ENCODE measurements around the gene DGKB. TPM values are rescaled to one million over a fixed set of nuclear protein-coding genes. Genes with fewer than 3 reads are reported as not detected.
"Not testable (repeated sequence)": the region's sequence is repeated elsewhere in the genome, so short reads cannot be mapped to it uniquely, and the experiment has no call there.

Gene DGKB
- total RNA-seq, 1 donor from 2014 or later: 5.5 TPM

DNA sequence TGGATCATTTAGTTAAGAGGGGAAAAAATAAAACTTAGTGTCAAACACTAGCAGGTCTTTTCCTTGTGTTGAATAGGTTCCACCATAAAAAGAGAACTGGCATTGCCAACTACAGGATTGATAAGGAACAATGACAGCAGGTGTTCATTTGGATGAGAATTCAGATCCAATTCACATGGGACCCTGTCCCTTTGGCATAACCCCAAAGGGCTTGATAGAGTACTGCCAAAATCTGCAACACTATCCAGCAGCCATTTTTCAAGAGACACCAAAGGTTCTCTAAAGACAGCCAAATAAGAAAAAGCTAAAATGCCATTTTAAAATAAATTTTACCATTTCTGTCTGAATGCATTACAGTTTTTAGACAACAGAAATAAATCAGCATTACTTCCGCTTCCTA, 422.3 kb downstream of the DGKB start:
- Histone ChIP-seq H3K4me3 (no peak overlapping the region), H3K27ac (no peak overlapping the region), H2AFZ (replicated peaks) (peak overlapping the region; percentile 39), H3K4me2 (peak overlapping the region; percentile 27), H3K9me3 (ENCODE audit: low read depth) (no peaks in the 10 kb centered on the region), H3F3A (ENCODE audit: low read depth) (no peaks in the 10 kb centered on the region), H3K4me1 (peaks cover 23% of the 10 kb centered on the region), H3K9ac (no peak overlapping the region), H3K79me2 (ENCODE audit: low read depth) (no peaks in the 10 kb centered on the region), H3K36me3 (no peaks in the 10 kb centered on the region), H3K27me3 (no peaks in the 10 kb centered on the region), H4K20me1 (ENCODE audit: low read depth) (no peaks in the 10 kb centered on the region)
- Mint-ChIP-seq H3K4me1 (no peaks in the 10 kb centered on the region), H3K36me3 (no peaks in the 10 kb centered on the region), H3K9me3 (no peaks in the 10 kb centered on the region), H3K4me3 (no peak overlapping the region), H3K27me3 (ENCODE audit: insufficient read depth, low read depth) (no peaks in the 10 kb centered on the region), H3K27ac (no peak overlapping the region)
- TF ChIP-seq, protein P1, sequence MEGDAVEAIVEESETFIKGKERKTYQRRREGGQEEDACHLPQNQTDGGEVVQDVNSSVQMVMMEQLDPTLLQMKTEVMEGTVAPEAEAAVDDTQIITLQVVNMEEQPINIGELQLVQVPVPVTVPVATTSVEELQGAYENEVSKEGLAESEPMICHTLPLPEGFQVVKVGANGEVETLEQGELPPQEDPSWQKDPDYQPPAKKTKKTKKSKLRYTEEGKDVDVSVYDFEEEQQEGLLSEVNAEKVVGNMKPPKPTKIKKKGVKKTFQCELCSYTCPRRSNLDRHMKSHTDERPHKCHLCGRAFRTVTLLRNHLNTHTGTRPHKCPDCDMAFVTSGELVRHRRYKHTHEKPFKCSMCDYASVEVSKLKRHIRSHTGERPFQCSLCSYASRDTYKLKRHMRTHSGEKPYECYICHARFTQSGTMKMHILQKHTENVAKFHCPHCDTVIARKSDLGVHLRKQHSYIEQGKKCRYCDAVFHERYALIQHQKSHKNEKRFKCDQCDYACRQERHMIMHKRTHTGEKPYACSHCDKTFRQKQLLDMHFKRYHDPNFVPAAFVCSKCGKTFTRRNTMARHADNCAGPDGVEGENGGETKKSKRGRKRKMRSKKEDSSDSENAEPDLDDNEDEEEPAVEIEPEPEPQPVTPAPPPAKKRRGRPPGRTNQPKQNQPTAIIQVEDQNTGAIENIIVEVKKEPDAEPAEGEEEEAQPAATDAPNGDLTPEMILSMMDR (IDR thresholded peaks at IDR 0.05): no peak
- TF ChIP-seq EZH2phosphoT487 (IDR thresholded peaks at IDR 0.05) (no peak), EZH2 (IDR thresholded peaks at IDR 0.05) (no peak)
- DNase-seq (ENCODE audit: low spot score): no peak

DNA sequence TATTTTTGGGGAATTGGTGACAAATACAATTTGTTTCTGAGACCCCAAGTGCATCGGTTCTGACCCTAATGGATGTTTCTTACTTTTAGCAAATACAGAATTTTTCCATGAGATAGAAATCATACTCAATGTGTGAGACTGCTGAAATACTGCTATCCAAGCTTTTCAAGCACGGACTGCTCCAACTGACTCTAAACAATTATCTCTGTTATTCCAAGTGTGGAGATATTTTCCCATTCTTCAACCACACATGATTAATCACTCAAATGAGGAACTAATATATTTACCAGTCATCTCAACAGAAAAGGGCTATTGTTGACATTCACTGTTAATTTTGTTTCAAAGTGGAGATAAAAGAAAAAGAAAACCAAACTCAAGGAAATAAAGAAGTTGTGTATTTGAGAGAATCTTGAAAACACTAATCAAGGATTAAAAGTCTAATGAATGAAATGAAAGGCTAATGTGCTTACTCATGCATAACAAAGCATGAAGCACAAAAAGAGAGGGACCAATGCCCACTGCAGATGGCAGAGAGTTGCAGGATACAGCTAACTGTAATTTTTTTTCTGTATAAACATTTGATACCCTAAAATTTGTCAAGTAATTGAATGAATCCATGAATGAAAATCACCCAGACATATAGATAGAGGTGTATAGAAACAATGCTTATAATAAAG, 423.6 kb downstream of the DGKB start:
- DNase-seq (ENCODE audit: low spot score): peak; percentile 49
- H3K9me3 Mint-ChIP-seq: peaks cover 3% of the 10 kb centered on the region
- Histone ChIP-seq H3K9ac (no peak overlapping the region), H3K27ac (no peak overlapping the region), H3F3A (ENCODE audit: low read depth) (no peaks in the 10 kb centered on the region), H4K20me1 (ENCODE audit: low read depth) (no peaks in the 10 kb centered on the region), H3K4me3 (no peak overlapping the region), H3K27me3 (no peaks in the 10 kb centered on the region), H3K36me3 (no peaks in the 10 kb centered on the region), H3K9me3 (ENCODE audit: low read depth) (no peaks in the 10 kb centered on the region), H3K79me2 (ENCODE audit: low read depth) (no peaks in the 10 kb centered on the region), H3K4me1 (peaks cover 23% of the 10 kb centered on the region), H2AFZ (replicated peaks) (no peak overlapping the region), H3K4me2 (peak overlapping the region; percentile 28)
- H3K4me3 Mint-ChIP-seq: no peak overlapping the region
- no peak for TF ChIP-seq EZH2 (IDR thresholded peaks at IDR 0.05)
- TF ChIP-seq, protein P1 (IDR thresholded peaks at IDR 0.05): no peak
- TF ChIP-seq EZH2phosphoT487 (IDR thresholded peaks at IDR 0.05): no peak
- no peaks in the 10 kb centered on the region for H3K36me3 Mint-ChIP-seq
- no peaks in the 10 kb centered on the region for H3K4me1 Mint-ChIP-seq
- H3K27ac Mint-ChIP-seq: no peak overlapping the region
- H3K27me3 Mint-ChIP-seq (ENCODE audit: insufficient read depth, low read depth): no peaks in the 10 kb centered on the region

DNA sequence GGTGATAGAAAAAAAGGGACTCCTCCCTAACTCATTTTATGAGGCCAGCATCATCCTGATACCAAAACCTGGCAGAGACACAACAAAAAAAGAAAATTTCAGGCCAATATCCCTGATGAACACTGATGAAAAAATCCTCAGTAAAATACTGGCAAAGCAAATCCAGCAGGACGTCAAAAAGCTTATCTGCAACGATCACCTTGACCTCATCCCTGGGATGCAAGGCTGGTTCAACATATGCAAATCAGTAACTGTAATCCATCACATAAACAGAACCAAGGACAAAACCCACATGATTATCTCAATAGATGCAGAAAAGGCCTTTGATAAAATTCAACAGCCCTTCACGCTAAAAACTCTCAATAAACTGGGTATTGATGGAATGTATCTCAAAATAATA, 440.8 kb downstream of the DGKB start:
- not testable (repeated sequence) for H3K27ac ChIP-seq; H3K27me3 Mint-ChIP-seq (ENCODE audit: insufficient read depth, low read depth); H3K27ac Mint-ChIP-seq; H3K36me3 ChIP-seq; H3K4me1 ChIP-seq; H3K4me3 ChIP-seq; H3K4me1 Mint-ChIP-seq; H3K9ac ChIP-seq; H3K4me2 ChIP-seq; DNase-seq (ENCODE audit: low spot score); H3K27me3 ChIP-seq; H3F3A ChIP-seq (ENCODE audit: low read depth); H3K9me3 Mint-ChIP-seq; H3K36me3 Mint-ChIP-seq; H4K20me1 ChIP-seq (ENCODE audit: low read depth); H2AFZ ChIP-seq (replicated peaks); H3K9me3 ChIP-seq (ENCODE audit: low read depth); H3K79me2 ChIP-seq (ENCODE audit: low read depth); H3K4me3 Mint-ChIP-seq

DNA sequence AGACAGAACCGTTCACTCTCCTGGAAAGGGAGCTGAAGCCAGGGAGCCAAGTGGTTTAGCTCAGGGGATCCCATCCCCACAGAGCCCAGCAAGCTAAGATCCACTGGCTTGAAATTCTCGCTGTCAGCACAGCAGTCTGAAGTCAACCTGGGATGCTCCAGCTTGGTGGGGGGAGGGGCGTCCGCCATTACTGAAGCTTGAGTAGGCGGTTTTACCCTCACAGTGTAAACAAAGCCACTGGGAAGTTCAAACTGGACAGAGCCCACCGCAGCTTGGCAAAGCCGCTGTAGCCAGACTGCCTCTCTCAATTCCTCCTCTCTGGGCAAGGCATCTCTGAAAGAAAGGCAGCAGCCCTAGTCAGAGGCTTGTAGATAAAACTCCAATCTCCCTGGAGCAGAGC, 443.7 kb downstream of the DGKB start:
- H3K36me3 ChIP-seq; H3K4me3 Mint-ChIP-seq; H3K27ac Mint-ChIP-seq; H3K27me3 Mint-ChIP-seq (ENCODE audit: insufficient read depth, low read depth); H3K9me3 ChIP-seq (ENCODE audit: low read depth); H2AFZ ChIP-seq (replicated peaks); H3K4me2 ChIP-seq; H3K4me1 ChIP-seq; H3K27me3 ChIP-seq; H3K36me3 Mint-ChIP-seq; H3K4me3 ChIP-seq; H3K9ac ChIP-seq; DNase-seq (ENCODE audit: low spot score); H3K79me2 ChIP-seq (ENCODE audit: low read depth); H3F3A ChIP-seq (ENCODE audit: low read depth); H3K27ac ChIP-seq; H3K9me3 Mint-ChIP-seq; H4K20me1 ChIP-seq (ENCODE audit: low read depth); H3K4me1 Mint-ChIP-seq: not testable (repeated sequence)
